ENCODE measurements around the gene IDH3A. TPM values are rescaled to one million over a fixed set of nuclear protein-coding genes. Genes with fewer than 3 reads are reported as not detected.

Gene IDH3A
- total RNA-seq, 1 experiment from 2014 or later = 106 TPM

GRCh38 chr15:78111788-78112187 lies 37.4 kb upstream of the IDH3A start:
- H3K36me3 Mint-ChIP-seq (ENCODE audit: insufficient read depth, unreplicated experiment) = no peaks in the 10 kb centered on the region
- no peaks in the 10 kb centered on the region for H3K9me3 Mint-ChIP-seq (ENCODE audit: unreplicated experiment)
- ChIA-PET POLR2A (interaction anchor here (0.7 to 2.1 kb wide), 4 partner anchors 29 to 146 kb away, joined by 3 to 5 read pairs (median 4); no protein-coding TSS in a partner anchor), CTCF (interaction anchor here (0.6 to 12.7 kb wide), 17 partner anchors 10 to 311 kb away, joined by 3 to 289 read pairs (median 5); no protein-coding TSS in a partner anchor)
- no peak overlapping the region for H3K27ac Mint-ChIP-seq (ENCODE audit: low read depth, unreplicated experiment)
- BruUV-seq (replicated peaks) = no TSS peak
- TF ChIP-seq CTCF (IDR thresholded peaks at IDR 0.05; ENCODE audit: unreplicated experiment) = no peak
- no peak overlapping the region for H3K4me3 Mint-ChIP-seq (ENCODE audit: unreplicated experiment)
- DNase-seq (ENCODE audit: unreplicated experiment) = no peak
- no peaks in the 10 kb centered on the region for H3K4me1 Mint-ChIP-seq (ENCODE audit: insufficient read depth, unreplicated experiment)
- H3K27me3 Mint-ChIP-seq (ENCODE audit: insufficient read depth, unreplicated experiment) = no peaks in the 10 kb centered on the region
- intact Hi-C loops (cut with micrococcal nuclease) = loop anchor here (2.0 kb wide), 1 partner anchor 311 kb away; no protein-coding TSS in a partner anchor

- no peaks in the 10 kb centered on the region for H3K27me3 Mint-ChIP-seq (ENCODE audit: insufficient read depth, unreplicated experiment)
- DNase-seq (ENCODE audit: unreplicated experiment) = no peak
- H3K4me1 Mint-ChIP-seq (ENCODE audit: insufficient read depth, unreplicated experiment) = no peaks in the 10 kb centered on the region
- POLR2A ChIA-PET = interaction anchor here (0.7 to 2.1 kb wide), 4 partner anchors 28 to 146 kb away, joined by 3 to 5 read pairs (median 4); no protein-coding TSS in a partner anchor
- no peaks in the 10 kb centered on the region for H3K36me3 Mint-ChIP-seq (ENCODE audit: insufficient read depth, unreplicated experiment)
- H3K4me3 Mint-ChIP-seq (ENCODE audit: unreplicated experiment) = no peak overlapping the region
- BruUV-seq (replicated peaks) = no TSS peak
- H3K27ac Mint-ChIP-seq (ENCODE audit: low read depth, unreplicated experiment) = no peak overlapping the region
- no peaks in the 10 kb centered on the region for H3K9me3 Mint-ChIP-seq (ENCODE audit: unreplicated experiment)
- TF ChIP-seq CTCF (IDR thresholded peaks at IDR 0.05; ENCODE audit: unreplicated experiment) = no peak
- CTCF ChIA-PET = interaction anchor here (0.6 to 12.7 kb wide), 33 partner anchors 8 to 1064 kb away, joined by 3 to 289 read pairs (median 4); no protein-coding TSS in a partner anchor
- intact Hi-C loops (cut with micrococcal nuclease) = loop anchor here (2.0 kb wide), 1 partner anchor 310 kb away; no protein-coding TSS in a partner anchor
These were observed 36.6 kb upstream of the IDH3A start for GRCh38 chr15:78112551-78112950.

GRCh38 chr15:78120523-78120922 lies 28.6 kb upstream of the IDH3A start:
- BruUV-seq (replicated peaks) = no TSS peak
- Mint-ChIP-seq H3K4me3 (ENCODE audit: unreplicated experiment) (no peak overlapping the region), H3K36me3 (ENCODE audit: insufficient read depth, unreplicated experiment) (no peaks in the 10 kb centered on the region), H3K27ac (ENCODE audit: low read depth, unreplicated experiment) (no peak overlapping the region), H3K27me3 (ENCODE audit: insufficient read depth, unreplicated experiment) (no peaks in the 10 kb centered on the region), H3K9me3 (ENCODE audit: unreplicated experiment) (no peaks in the 10 kb centered on the region), H3K4me1 (ENCODE audit: insufficient read depth, unreplicated experiment) (no peaks in the 10 kb centered on the region)
- TF ChIP-seq CTCF (IDR thresholded peaks at IDR 0.05; ENCODE audit: unreplicated experiment) = no peak
- DNase-seq (ENCODE audit: unreplicated experiment) = no peak
- ChIA-PET POLR2A (no interaction called here), CTCF (interaction anchor here (0.8 to 1.6 kb wide), 7 partner anchors 8 to 294 kb away, joined by 3 to 6 read pairs (median 4); no protein-coding TSS in a partner anchor)
- intact Hi-C loops (cut with micrococcal nuclease) = no loop called here

- H3K4me3 Mint-ChIP-seq (ENCODE audit: unreplicated experiment) = no peak overlapping the region
- no peak for DNase-seq (ENCODE audit: unreplicated experiment)
- H3K27ac Mint-ChIP-seq (ENCODE audit: low read depth, unreplicated experiment) = no peak overlapping the region
- ChIA-PET CTCF (interaction anchor here (3.0 kb wide), 1 partner anchor 116 kb away, joined by 17 read pairs; no protein-coding TSS in a partner anchor), POLR2A (no interaction called here)
- no peaks in the 10 kb centered on the region for H3K27me3 Mint-ChIP-seq (ENCODE audit: insufficient read depth, unreplicated experiment)
- no peak for TF ChIP-seq CTCF (IDR thresholded peaks at IDR 0.05; ENCODE audit: unreplicated experiment)
- no peaks in the 10 kb centered on the region for H3K9me3 Mint-ChIP-seq (ENCODE audit: unreplicated experiment)
- intact Hi-C loops (cut with micrococcal nuclease) = no loop called here
- no peaks in the 10 kb centered on the region for H3K36me3 Mint-ChIP-seq (ENCODE audit: insufficient read depth, unreplicated experiment)
- no peaks in the 10 kb centered on the region for H3K4me1 Mint-ChIP-seq (ENCODE audit: insufficient read depth, unreplicated experiment)
- no TSS peak for BruUV-seq (replicated peaks)
These were observed 23.9 kb upstream of the IDH3A start for GRCh38 chr15:78125267-78125666.
